Prostate gland (tissue), 2 donors: ENCODE results near the gene SARNP. TPM values are rescaled to one million over a fixed set of nuclear protein-coding genes. Genes with fewer than 3 reads are reported as not detected.
"Not testable (repeated sequence)": the region's sequence is repeated elsewhere in the genome, so short reads cannot be mapped to it uniquely, and the experiment has no call there.

Experiments used
- DNase-seq: peaks from one replicate; pipeline ENCODE4 v3.0.0-alpha.2; 2019; ENCODE audit warnings: low spot score
- H3K27ac ChIP-seq, 2 donors: fragments of 200-600 bp; sonication (generic); 2 replicates each; pipeline ENCODE4 v1.5.1; 2017 to 2019
- H3K27me3 ChIP-seq: fragments of 200-600 bp; sonication (generic); replicated peaks from 2 replicates; pipeline ENCODE4 v1.5.1; 2019; ENCODE audit not compliant: insufficient read depth
- H3K36me3 ChIP-seq, 2 donors: fragments of 200-600 bp; sonication (generic); 1 replicate in 1 of 2; 2 replicates in 1 of 2; pipeline versions ENCODE4 v1.5.1 to v1.8.1; 2017 to 2019
- H3K4me1 ChIP-seq: fragments of 200-600 bp; sonication (generic); replicated peaks from 2 replicates; pipeline ENCODE4 v1.5.1; 2019
- H3K4me3 ChIP-seq, 2 donors: fragments of 200-600 bp; sonication (generic); 2 replicates each; pipeline ENCODE4 v1.5.1; 2017 to 2019
- H3K9me3 ChIP-seq: fragments of 200-600 bp; sonication (generic); 2 replicates; pipeline ENCODE4 v1.5.1; 2017
- CTCF ChIP-seq, 4 experiments: fragments of 200-600 bp in 2 of 4; fragments of 450-650 bp in 2 of 4; sonication (generic) in 2 of 4; IDR thresholded peaks; 1 replicate in 3 of 4; 2 replicates in 1 of 4; pipeline ENCODE4 v1.5.1; 2016 to 2019; ENCODE audit warnings: antibody characterized with exemption in 4 of 4, mild to moderate bottlenecking in 2 of 4, moderate library complexity in 2 of 4
- POLR2A ChIP-seq: fragments of 450-650 bp; IDR thresholded peaks from one replicate; pipeline ENCODE4 v1.6.1; 2016; ENCODE audit warnings: antibody characterized with exemption, mild to moderate bottlenecking
- POLR2AphosphoS5 ChIP-seq: sonication (generic); formaldehyde crosslinking; IDR thresholded peaks from one replicate; pipeline ENCODE4 v1.6.1; 2017; ENCODE audit warnings: antibody characterized with exemption
- WGBS: methylation state at CpG from one replicate; pipeline ENCODE4 v1.1.5; 2018; 5-methylcytosine and 5-hydroxymethylcytosine counted together
- intact Hi-C: fragments of 100-400 bp; cut with DNase I; formaldehyde crosslinking; loops from one replicate; pipeline ENCODE4 v1.14.2; 2022
- total RNA-seq, 2 donors: library from RNA; depleted of rRNA; stranded (reverse); fragments of >200 nt; gene quantifications; one replicate each; pipeline ENCODE4 v1.1.0, GENCODE V29; 2016

The SARNP gene
- total RNA-seq, 2 donors from 2014 or later, result 65.9 to 75.9 TPM

- Histone ChIP-seq H3K27ac (no peak overlapping the region), H3K4me1 (no peaks in the 10 kb centered on the region), H3K9me3 (no peaks in the 10 kb centered on the region), H3K27me3 (no peaks in the 10 kb centered on the region), H3K4me3 (no peak overlapping the region), H3K36me3 (no peaks in the 10 kb centered on the region)
- 95% methylated on average over 6 of the region's 6 CpGs for WGBS
- intact Hi-C loops, result no loop called here
- no peak for DNase-seq
- TF ChIP-seq POLR2AphosphoS5 (no peak), POLR2A (no peak), CTCF (IDR thresholded peaks at IDR 0.05) (no peak)
Observed at GRCh38 chr12:55760663-55761062, 56.9 kb downstream of the SARNP start.

DNA sequence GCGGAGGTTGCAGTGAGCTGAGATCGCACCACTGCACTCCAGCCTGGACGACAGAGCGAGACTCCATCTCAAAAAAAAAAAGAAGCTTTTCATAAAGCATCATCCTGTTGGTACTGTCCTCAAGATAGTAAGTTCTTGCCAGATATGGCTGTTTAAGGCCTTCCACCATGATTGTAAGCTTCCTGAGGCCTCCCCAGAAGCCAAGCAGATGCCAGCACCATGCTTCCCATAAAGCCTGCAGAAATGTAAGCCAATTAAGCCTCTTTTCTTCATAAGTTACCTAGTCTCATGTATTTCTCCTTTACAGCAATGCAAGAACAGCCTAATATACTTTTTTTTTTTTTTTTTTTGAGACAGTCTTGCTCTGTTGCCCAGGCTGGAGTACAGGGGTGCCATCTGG is 58.9 kb downstream of the SARNP start:
- 94% methylated on average over 4 of the region's 4 CpGs for WGBS
- H3K27me3 ChIP-seq, H3K9me3 ChIP-seq, DNase-seq, H3K36me3 ChIP-seq, H3K4me1 ChIP-seq, intact Hi-C loops, H3K4me3 ChIP-seq: not testable (repeated sequence)
- H3K27ac ChIP-seq, result peak overlapping the region in 1 of 2 donors; percentile 32

DNA sequence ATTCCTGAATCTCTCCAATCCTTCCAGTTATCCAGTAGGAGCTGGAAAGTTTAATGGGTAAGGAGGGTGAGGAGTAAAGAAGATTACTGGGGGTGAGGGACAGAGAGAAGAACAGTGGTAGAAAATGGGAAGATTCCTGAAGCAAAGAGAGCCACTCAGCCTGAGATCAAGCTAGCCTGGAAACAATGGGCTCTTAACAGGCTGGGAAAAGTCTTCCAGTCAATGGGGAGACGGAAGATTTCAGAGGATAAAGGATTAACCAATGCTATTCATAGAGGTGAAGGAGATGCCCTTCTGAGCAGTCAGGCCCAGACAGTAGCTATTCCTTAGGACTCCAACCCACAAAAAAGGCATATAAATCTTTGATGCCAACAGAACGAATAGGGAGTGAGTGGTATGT is 59.8 kb downstream of the SARNP start:
- intact Hi-C loops, result no loop called here
- TF ChIP-seq POLR2A, result no peak
- no peak for TF ChIP-seq POLR2AphosphoS5
- no peak for TF ChIP-seq CTCF (IDR thresholded peaks at IDR 0.05)

DNA sequence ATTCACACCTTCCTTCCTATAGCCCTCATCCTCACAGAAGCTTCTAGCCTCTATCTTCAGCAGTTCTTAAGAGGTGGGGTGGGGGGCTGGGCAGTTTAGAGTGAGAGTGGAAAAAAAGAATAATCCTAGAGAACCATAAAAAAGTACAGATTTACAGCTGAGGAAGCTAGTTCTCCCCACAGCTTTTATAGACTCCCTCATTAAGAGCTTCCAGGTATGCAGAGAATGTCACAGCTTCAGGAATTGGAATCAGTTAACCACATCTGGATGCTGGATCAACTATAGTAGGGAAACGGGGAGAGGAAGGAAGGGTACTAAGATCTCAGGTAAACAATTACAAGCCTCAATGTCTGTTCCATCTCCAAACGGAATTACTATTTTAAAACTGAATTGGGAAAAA is 62.3 kb downstream of the SARNP start:
- Histone ChIP-seq H3K36me3 (no peaks in the 10 kb centered on the region), H3K4me3 (no peak overlapping the region), H3K27me3 (no peaks in the 10 kb centered on the region), H3K9me3 (no peaks in the 10 kb centered on the region), H3K4me1 (no peaks in the 10 kb centered on the region), H3K27ac (no peak overlapping the region)
- no peak for DNase-seq
- intact Hi-C loops, result no loop called here
- TF ChIP-seq CTCF (IDR thresholded peaks at IDR 0.05) (no peak), POLR2A (no peak), POLR2AphosphoS5 (no peak)
- 43% methylated on average over 2 of the region's 2 CpGs for WGBS

More for the DNA sequence above, 59.8 kb downstream of the SARNP start:
- no peak for DNase-seq
- Histone ChIP-seq H3K27ac (no peak overlapping the region), H3K9me3 (no peaks in the 10 kb centered on the region), H3K4me3 (no peak overlapping the region), H3K36me3 (no peaks in the 10 kb centered on the region), H3K4me1 (no peaks in the 10 kb centered on the region), H3K27me3 (no peaks in the 10 kb centered on the region)
- 54% methylated on average over 2 of the region's 2 CpGs for WGBS

DNA sequence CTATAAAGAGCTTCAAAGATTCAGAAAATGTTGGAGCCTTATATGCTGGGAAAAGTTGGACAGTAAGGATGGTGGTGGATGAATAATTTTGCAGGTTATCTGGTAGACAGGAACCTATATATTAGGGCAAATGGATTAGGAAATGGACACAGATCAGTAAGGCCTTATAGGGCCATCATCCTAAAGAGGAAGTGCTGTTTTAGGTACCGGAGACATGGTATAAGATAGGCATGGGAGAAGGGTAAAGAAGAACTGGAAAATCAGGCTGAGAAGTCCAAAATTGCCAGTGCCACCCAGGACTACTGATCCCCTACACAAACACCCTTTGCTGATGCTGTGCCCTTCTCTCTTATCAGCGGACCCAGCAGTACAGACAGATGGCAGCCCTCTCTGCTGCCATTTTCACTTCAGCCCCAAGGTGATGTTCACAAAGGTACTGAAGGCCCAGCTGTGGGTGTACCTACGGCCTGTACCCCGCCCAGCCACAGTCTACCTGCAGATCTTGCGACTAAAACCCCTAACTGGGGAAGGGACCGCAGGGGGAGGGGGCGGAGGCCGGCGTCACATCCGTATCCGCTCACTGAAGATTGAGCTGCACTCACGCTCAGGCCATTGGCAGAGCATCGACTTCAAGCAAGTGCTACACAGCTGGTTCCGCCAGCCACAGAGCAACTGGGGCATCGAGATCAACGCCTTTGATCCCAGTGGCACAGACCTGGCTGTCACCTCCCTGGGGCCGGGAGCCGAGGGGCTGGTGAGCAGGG is 69.1 kb downstream of the SARNP start:
- H3K4me1 ChIP-seq, result peaks cover 4% of the 10 kb centered on the region
- no peaks in the 10 kb centered on the region for H3K36me3 ChIP-seq
- no peak overlapping the region for H3K4me3 ChIP-seq
- no peak for TF ChIP-seq CTCF (IDR thresholded peaks at IDR 0.05)
- no peak for TF ChIP-seq POLR2A
- TF ChIP-seq POLR2AphosphoS5, result no peak
- WGBS, result 85% methylated on average over 18 of the region's 18 CpGs
- intact Hi-C loops, result no loop called here
- no peak overlapping the region for H3K27ac ChIP-seq
- DNase-seq, result no peak
- H3K27me3 ChIP-seq, result no peaks in the 10 kb centered on the region
- H3K9me3 ChIP-seq, result no peaks in the 10 kb centered on the region
